ENCODE measurements around the gene XRCC5.
A peak's percentile ranks its signal among the peaks of the same experiment; 100 is the strongest.

XRCC5 gene

GRCh38 chr2:216142540-216142939, 33.4 kb downstream of the XRCC5 start:
- peak; percentile 16 for DNase-seq (ENCODE audit: low read depth)
- TF ChIP-seq CTCF (IDR thresholded peaks at IDR 0.05; ENCODE audit: low read length, missing control alignments): no peak
- H3K4me3 ChIP-seq (replicated peaks; ENCODE audit: low read depth, low read length): no peak overlapping the region

DNA sequence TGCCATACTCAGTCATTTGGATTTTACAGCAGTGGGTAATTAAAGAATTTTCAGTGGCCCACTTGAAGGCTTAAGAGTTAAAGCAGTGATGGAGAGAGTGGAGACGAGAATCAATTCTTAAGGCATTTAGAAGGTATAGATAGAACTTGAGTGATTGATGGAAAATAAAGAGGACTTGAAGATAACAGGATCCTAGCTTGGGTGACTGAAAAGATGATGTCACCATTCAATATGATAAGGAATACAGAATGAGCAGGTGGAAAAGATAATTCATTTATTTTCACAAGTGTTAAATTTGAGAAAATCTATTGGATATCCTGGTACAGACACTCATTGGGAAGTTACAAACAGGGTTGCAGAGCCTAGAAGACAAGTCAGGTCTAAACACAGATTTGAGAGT, 35.2 kb downstream of the XRCC5 start:
- H3K4me3 ChIP-seq (replicated peaks; ENCODE audit: low read depth, low read length): no peak overlapping the region
- no peak for TF ChIP-seq CTCF (IDR thresholded peaks at IDR 0.05; ENCODE audit: low read length, missing control alignments)
- DNase-seq (ENCODE audit: low read depth): no peak

GRCh38 chr2:216144857-216145256, 35.7 kb downstream of the XRCC5 start:
- H3K4me3 ChIP-seq (replicated peaks; ENCODE audit: low read depth, low read length): no peak overlapping the region
- DNase-seq (ENCODE audit: low read depth): no peak
- TF ChIP-seq CTCF (IDR thresholded peaks at IDR 0.05; ENCODE audit: low read length, missing control alignments): no peak

DNA sequence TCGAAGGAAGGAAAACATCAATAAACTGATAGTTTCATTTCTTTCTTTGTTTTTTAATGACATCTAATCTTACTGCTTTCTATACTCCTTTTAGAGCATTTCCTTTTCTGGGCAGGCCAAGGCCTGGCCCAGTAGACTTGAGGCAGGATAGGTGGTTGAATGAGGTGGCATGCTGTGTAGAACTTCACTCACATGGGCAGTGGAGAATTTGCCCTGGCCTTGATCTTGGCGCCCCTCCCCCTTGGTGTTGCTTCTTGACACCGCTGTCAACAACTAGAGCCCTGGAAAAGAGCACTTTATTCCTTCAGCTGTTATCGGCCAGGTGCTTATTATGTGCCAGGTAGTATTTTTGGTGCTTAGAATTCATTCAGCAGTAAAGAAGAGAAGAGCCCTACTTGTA, 37.4 kb downstream of the XRCC5 start:
- no peak for TF ChIP-seq CTCF (IDR thresholded peaks at IDR 0.05; ENCODE audit: low read length, missing control alignments)
- no peak for DNase-seq (ENCODE audit: low read depth)
- H3K4me3 ChIP-seq (replicated peaks; ENCODE audit: low read depth, low read length): no peak overlapping the region

GRCh38 chr2:216147172-216148131, 38.3 kb downstream of the XRCC5 start:
- TF ChIP-seq CTCF (IDR thresholded peaks at IDR 0.05; ENCODE audit: low read length, missing control alignments): no peak
- no peak overlapping the region for H3K4me3 ChIP-seq (replicated peaks; ENCODE audit: low read depth, low read length)
- DNase-seq (ENCODE audit: low read depth): no peak

GRCh38 chr2:216148983-216149382, 39.8 kb downstream of the XRCC5 start:
- no peak for DNase-seq (ENCODE audit: low read depth)
- H3K4me3 ChIP-seq (replicated peaks; ENCODE audit: low read depth, low read length): no peak overlapping the region
- TF ChIP-seq CTCF (IDR thresholded peaks at IDR 0.05; ENCODE audit: low read length, missing control alignments): no peak

GRCh38 chr2:216149741-216150140, 40.6 kb downstream of the XRCC5 start:
- DNase-seq (ENCODE audit: low read depth): peak; percentile 49
- no peak overlapping the region for H3K4me3 ChIP-seq (replicated peaks; ENCODE audit: low read depth, low read length)
- no peak for TF ChIP-seq CTCF (IDR thresholded peaks at IDR 0.05; ENCODE audit: low read length, missing control alignments)
